Activated T-cell treated with anti-CD3 and anti-CD28 coated beads, Interleukin-2, amount 50 U/mL, for 72 hours (primary cell): ENCODE results near the gene ADCYAP1R1. TPM values are rescaled to one million over a fixed set of nuclear protein-coding genes. Genes with fewer than 3 reads are reported as not detected.

Experiments
- ATAC-seq, 2 donors: fragments of 150-1000 bp; cut with Tn5 transposase; replicated peaks in 1 of 2; 2 replicates each; pipeline ENCODE4 v1.10.0; 2021; ENCODE audit warnings: moderate library complexity in 2 of 2, mild to moderate bottlenecking in 1 of 2
- DNase-seq, 2 donors: peaks; one replicate each; pipeline ENCODE4 v3.0.0; 2021 to 2022; ENCODE audit warnings: mixed read lengths in 1 of 2
- H3K27ac Mint-ChIP-seq: one replicate; pipeline ENCODE4 v1.8.0; 2022; ENCODE audit warnings: mild to moderate bottlenecking, moderate library complexity, mixed read lengths
- H3K27me3 Mint-ChIP-seq: one replicate; pipeline ENCODE4 v1.8.0; 2022; ENCODE audit warnings: low read depth, mixed read lengths
- H3K36me3 Mint-ChIP-seq, 2 donors: one replicate each; pipeline ENCODE4 v1.8.0; 2022; ENCODE audit warnings: mixed read lengths in 2 of 2, mild to moderate bottlenecking in 1 of 2; ENCODE audit not compliant: insufficient read depth in 2 of 2
- H3K4me1 Mint-ChIP-seq: one replicate; pipeline ENCODE4 v1.8.0; 2022; ENCODE audit warnings: low read depth, mixed read lengths
- H3K4me3 Mint-ChIP-seq, 2 donors: one replicate each; pipeline ENCODE4 v1.8.0; 2022; ENCODE audit warnings: mild to moderate bottlenecking in 2 of 2, mixed read lengths in 2 of 2, moderate library complexity in 2 of 2
- H3K9me3 Mint-ChIP-seq, 2 donors: one replicate each; pipeline ENCODE4 v1.8.0; 2022; ENCODE audit warnings: mixed read lengths in 2 of 2
- total RNA-seq, 2 donors: library from RNA; stranded (reverse); gene quantifications; one replicate each; pipeline ENCODE4 v1.2.3, GENCODE V29; 2022

The ADCYAP1R1 gene
- total RNA-seq, 2 donors from 2014 or later = 0.12 TPM; not detected in 1

- DNase-seq (no peak), ATAC-seq (no peak)
- H3K4me1 Mint-ChIP-seq = no peaks in the 10 kb centered on the region
- H3K27me3 Mint-ChIP-seq = no peaks in the 10 kb centered on the region
- H3K9me3 Mint-ChIP-seq = no peaks in the 10 kb centered on the region
- no peak overlapping the region for H3K4me3 Mint-ChIP-seq
- no peak overlapping the region for H3K27ac Mint-ChIP-seq
- H3K36me3 Mint-ChIP-seq = no peaks in the 10 kb centered on the region
Observed at GRCh38 chr7:31065021-31065593, 13.0 kb downstream of the ADCYAP1R1 start.

GRCh38 chr7:31065840-31066239 is 13.7 kb downstream of the ADCYAP1R1 start:
- ATAC-seq (no peak), DNase-seq (no peak)
- no peaks in the 10 kb centered on the region for H3K27me3 Mint-ChIP-seq
- no peaks in the 10 kb centered on the region for H3K4me1 Mint-ChIP-seq
- no peak overlapping the region for H3K27ac Mint-ChIP-seq
- H3K4me3 Mint-ChIP-seq = no peak overlapping the region
- no peaks in the 10 kb centered on the region for H3K36me3 Mint-ChIP-seq
- no peaks in the 10 kb centered on the region for H3K9me3 Mint-ChIP-seq

GRCh38 chr7:31066516-31067130 is 14.5 kb downstream of the ADCYAP1R1 start:
- Mint-ChIP-seq H3K27me3 (no peaks in the 10 kb centered on the region), H3K4me3 (no peak overlapping the region), H3K9me3 (no peaks in the 10 kb centered on the region), H3K27ac (no peak overlapping the region), H3K4me1 (no peaks in the 10 kb centered on the region), H3K36me3 (no peaks in the 10 kb centered on the region)
- DNase-seq (no peak), ATAC-seq (no peak)

- no peak for DNase-seq
- H3K4me3 Mint-ChIP-seq = no peak overlapping the region
- no peaks in the 10 kb centered on the region for H3K9me3 Mint-ChIP-seq
- H3K36me3 Mint-ChIP-seq = no peaks in the 10 kb centered on the region
- H3K27me3 Mint-ChIP-seq = no peaks in the 10 kb centered on the region
- ATAC-seq = no peak
- H3K4me1 Mint-ChIP-seq = no peaks in the 10 kb centered on the region
- H3K27ac Mint-ChIP-seq = no peak overlapping the region
Observed at GRCh38 chr7:31067491-31067890, 15.4 kb downstream of the ADCYAP1R1 start.

GRCh38 chr7:31068006-31068675 is 16.0 kb downstream of the ADCYAP1R1 start:
- Mint-ChIP-seq H3K4me1 (no peaks in the 10 kb centered on the region), H3K4me3 (no peak overlapping the region), H3K9me3 (no peaks in the 10 kb centered on the region), H3K27ac (no peak overlapping the region), H3K36me3 (no peaks in the 10 kb centered on the region), H3K27me3 (no peaks in the 10 kb centered on the region)
- DNase-seq (no peak), ATAC-seq (no peak)

- Mint-ChIP-seq H3K27ac (no peak overlapping the region), H3K4me1 (no peaks in the 10 kb centered on the region), H3K9me3 (no peaks in the 10 kb centered on the region), H3K27me3 (no peaks in the 10 kb centered on the region), H3K4me3 (no peak overlapping the region), H3K36me3 (no peaks in the 10 kb centered on the region)
- ATAC-seq (no peak), DNase-seq (no peak)
Observed at GRCh38 chr7:31069860-31070555, 17.9 kb downstream of the ADCYAP1R1 start.

- DNase-seq (no peak), ATAC-seq (no peak)
- no peaks in the 10 kb centered on the region for H3K4me1 Mint-ChIP-seq
- no peaks in the 10 kb centered on the region for H3K9me3 Mint-ChIP-seq
- peaks cover 5% of the 10 kb centered on the region for H3K27me3 Mint-ChIP-seq
- H3K36me3 Mint-ChIP-seq = no peaks in the 10 kb centered on the region
- no peak overlapping the region for H3K4me3 Mint-ChIP-seq
- H3K27ac Mint-ChIP-seq = no peak overlapping the region
Observed at GRCh38 chr7:31070991-31071644, 19.0 kb downstream of the ADCYAP1R1 start.

- Mint-ChIP-seq H3K4me3 (no peak overlapping the region), H3K27ac (no peak overlapping the region), H3K9me3 (no peaks in the 10 kb centered on the region), H3K36me3 (no peaks in the 10 kb centered on the region), H3K4me1 (no peaks in the 10 kb centered on the region), H3K27me3 (peaks cover 5% of the 10 kb centered on the region)
- no peak for ATAC-seq
- DNase-seq = no peak
Observed at GRCh38 chr7:31071645-31072029, 19.5 kb downstream of the ADCYAP1R1 start.

- Mint-ChIP-seq H3K36me3 (no peaks in the 10 kb centered on the region), H3K27ac (no peak overlapping the region), H3K4me3 (no peak overlapping the region), H3K9me3 (no peaks in the 10 kb centered on the region), H3K27me3 (peaks cover 5% of the 10 kb centered on the region), H3K4me1 (no peaks in the 10 kb centered on the region)
- no peak for ATAC-seq
- DNase-seq = no peak
Observed at GRCh38 chr7:31073326-31074119, 21.4 kb downstream of the ADCYAP1R1 start.

GRCh38 chr7:31074120-31074383 is 21.9 kb downstream of the ADCYAP1R1 start:
- Mint-ChIP-seq H3K36me3 (no peaks in the 10 kb centered on the region), H3K4me3 (no peak overlapping the region), H3K9me3 (no peaks in the 10 kb centered on the region), H3K27ac (no peak overlapping the region), H3K4me1 (no peaks in the 10 kb centered on the region), H3K27me3 (peaks cover 5% of the 10 kb centered on the region)
- ATAC-seq (peak in 1 of 2 donors; percentile 45), DNase-seq (no peak)

- Mint-ChIP-seq H3K4me1 (no peaks in the 10 kb centered on the region), H3K4me3 (no peak overlapping the region), H3K27me3 (peaks cover 5% of the 10 kb centered on the region), H3K27ac (no peak overlapping the region), H3K36me3 (no peaks in the 10 kb centered on the region), H3K9me3 (no peaks in the 10 kb centered on the region)
- DNase-seq (no peak), ATAC-seq (no peak)
Observed at GRCh38 chr7:31074403-31075085, 22.4 kb downstream of the ADCYAP1R1 start.

GRCh38 chr7:31075086-31075405 is 22.9 kb downstream of the ADCYAP1R1 start:
- Mint-ChIP-seq H3K4me1 (no peaks in the 10 kb centered on the region), H3K4me3 (no peak overlapping the region), H3K9me3 (no peaks in the 10 kb centered on the region), H3K27ac (no peak overlapping the region), H3K36me3 (no peaks in the 10 kb centered on the region), H3K27me3 (peaks cover 5% of the 10 kb centered on the region)
- ATAC-seq = no peak
- no peak for DNase-seq
